Neuronal stem cell (in vitro differentiated cells): ENCODE results near the gene NCOA3.

Source experiments
- DNase-seq: peaks from one replicate; pipeline ENCODE4 v3.0.0-alpha.2; 2013; ENCODE audit warnings: low spot score
- H2AFZ ChIP-seq: one replicate; pipeline ENCODE4 v1.6.1; 2013; ENCODE audit warnings: mild to moderate bottlenecking, low read length, inconsistent platforms
- H2AK5ac ChIP-seq: 2 replicates; pipeline ENCODE4 v1.6.1; 2013; ENCODE audit warnings: low read depth, mild to moderate bottlenecking, inconsistent platforms, low read length, moderate library complexity, mixed read lengths
- H2BK120ac ChIP-seq: 2 replicates; pipeline ENCODE4 v1.6.1; 2013; ENCODE audit warnings: low read depth, mild to moderate bottlenecking, inconsistent platforms, low read length, moderate library complexity, mixed read lengths
- H2BK12ac ChIP-seq: one replicate; pipeline ENCODE4 v1.6.1; 2013; ENCODE audit warnings: low read length, inconsistent platforms
- H2BK15ac ChIP-seq: 2 replicates; pipeline ENCODE4 v1.6.1; 2013; ENCODE audit warnings: mild to moderate bottlenecking, low read length, inconsistent platforms, mixed read lengths
- H2BK5ac ChIP-seq: one replicate; pipeline ENCODE4 v1.6.1; 2013; ENCODE audit warnings: inconsistent platforms, mild to moderate bottlenecking, low read length, moderate library complexity
- H3K14ac ChIP-seq: one replicate; pipeline ENCODE4 v1.6.1; 2013; ENCODE audit warnings: low read length, inconsistent platforms
- H3K18ac ChIP-seq: 2 replicates; pipeline ENCODE4 v1.6.1; 2013; ENCODE audit warnings: low read length, inconsistent platforms
- H3K23ac ChIP-seq: 2 replicates; pipeline ENCODE4 v1.6.1; 2013; ENCODE audit warnings: low read depth, mild to moderate bottlenecking, mixed read lengths, low read length, inconsistent platforms; ENCODE audit not compliant: poor library complexity
- H3K27ac ChIP-seq: replicated peaks from 3 replicates; pipeline ENCODE4 v1.5.1; 2013; ENCODE audit warnings: low read length, inconsistent platforms
- H3K27me3 ChIP-seq, 3 experiments: 2 replicates each; pipeline ENCODE4 v1.6.1; 2013; ENCODE audit warnings: low read length in 3 of 3, mild to moderate bottlenecking in 2 of 3, inconsistent platforms in 1 of 3, low read depth in 1 of 3, mixed read lengths in 1 of 3, moderate library complexity in 1 of 3; ENCODE audit not compliant: control insufficient read depth in 3 of 3, insufficient read depth in 3 of 3
- H3K36me3 ChIP-seq, 2 donors: replicated peaks in 1 of 2; 2 replicates each; pipeline ENCODE4 v1.6.1; 2013; ENCODE audit warnings: low read length in 2 of 2; ENCODE audit not compliant: control insufficient read depth in 2 of 2, insufficient read depth in 2 of 2
- H3K4ac ChIP-seq: 2 replicates; pipeline ENCODE4 v1.6.1; 2013; ENCODE audit warnings: inconsistent platforms, mild to moderate bottlenecking, low read length, moderate library complexity
- H3K4me1 ChIP-seq, 2 donors: 1 replicate in 1 of 2; 2 replicates in 1 of 2; pipeline ENCODE4 v1.6.1; 2013; ENCODE audit warnings: low read length in 2 of 2, low read depth in 1 of 2; ENCODE audit not compliant: control insufficient read depth in 2 of 2, insufficient read depth in 1 of 2
- H3K4me2 ChIP-seq: one replicate; pipeline ENCODE4 v1.6.1; 2013; ENCODE audit warnings: mild to moderate bottlenecking, low read length, inconsistent platforms; ENCODE audit not compliant: insufficient read depth, poor library complexity, severe bottlenecking
- H3K4me3 ChIP-seq, 2 donors: 2 replicates each; pipeline ENCODE4 v1.5.1; 2013; ENCODE audit warnings: low read length in 2 of 2, mild to moderate bottlenecking in 2 of 2, inconsistent platforms in 1 of 2, moderate library complexity in 1 of 2
- H3K79me1 ChIP-seq: one replicate; pipeline ENCODE4 v1.6.1; 2013; ENCODE audit warnings: low read depth, mild to moderate bottlenecking, inconsistent platforms, low read length, moderate library complexity
- H3K9ac ChIP-seq: one replicate; pipeline ENCODE4 v1.6.1; 2013; ENCODE audit warnings: mild to moderate bottlenecking, low read depth, low read length, inconsistent platforms; ENCODE audit not compliant: poor library complexity
- H3K9me3 ChIP-seq, 2 donors: replicated peaks in 1 of 2; 2 replicates each; pipeline versions ENCODE3 to v1.6.1; 2013; ENCODE audit warnings: low read length in 2 of 2, mild to moderate bottlenecking in 2 of 2, inconsistent platforms in 1 of 2, low read depth in 1 of 2, mixed read lengths in 1 of 2, moderate library complexity in 1 of 2; ENCODE audit not compliant: control insufficient read depth in 2 of 2, insufficient read depth in 1 of 2
- H4K8ac ChIP-seq: one replicate; pipeline ENCODE4 v1.6.1; 2013; ENCODE audit warnings: low read depth, mild to moderate bottlenecking, inconsistent platforms, low read length, moderate library complexity
- H4K91ac ChIP-seq: one replicate; pipeline ENCODE4 v1.6.1; 2013; ENCODE audit warnings: low read length, low read depth, mild to moderate bottlenecking, inconsistent platforms; ENCODE audit not compliant: poor library complexity
- WGBS, 2 donors: extraction: QIAGEN DNeasy Blood & Tissue Kit; methylation state at CpG; one replicate each; pipeline ENCODE4 v1.1.7; 2013; ENCODE audit warnings: missing lambda C conversion rate in 2 of 2, mixed read lengths in 1 of 2; ENCODE audit not compliant: insufficient read length in 2 of 2, insufficient replicate concordance in 1 of 2; ENCODE audit errors: extremely low coverage in 2 of 2; 5-methylcytosine and 5-hydroxymethylcytosine counted together

The NCOA3 gene

GRCh38 chr20:47501116-47501481, 588 bp upstream of the NCOA3 start:
- no peak overlapping the region for H3K27ac ChIP-seq
- WGBS, 2 donors = no CpG with 5 or more reads among the region's 5 CpGs
- H2AFZ ChIP-seq = peak overlapping the region; percentile 95
- no peak overlapping the region for H2BK5ac ChIP-seq
- H3K4me3 ChIP-seq = peak overlapping the region; percentile 54 to 82
- H2AK5ac ChIP-seq = no peak overlapping the region
- H3K18ac ChIP-seq = no peak overlapping the region
- peaks cover 0 to 12% of the 10 kb centered on the region in 2 donors for H3K4me1 ChIP-seq
- no peaks in the 10 kb centered on the region for H3K36me3 ChIP-seq
- peaks cover 2% of the 10 kb centered on the region for H3K79me1 ChIP-seq
- H2BK15ac ChIP-seq = no peak overlapping the region
- no peak overlapping the region for H2BK120ac ChIP-seq
- H3K9ac ChIP-seq = no peak overlapping the region
- no peaks in the 10 kb centered on the region for H3K27me3 ChIP-seq
- DNase-seq = no peak
- H2BK12ac ChIP-seq = no peak overlapping the region
- H3K4ac ChIP-seq = no peak overlapping the region
- H3K23ac ChIP-seq = no peak overlapping the region
- no peaks in the 10 kb centered on the region for H3K9me3 ChIP-seq
- no peak overlapping the region for H4K91ac ChIP-seq
- no peak overlapping the region for H4K8ac ChIP-seq
- H3K14ac ChIP-seq = no peak overlapping the region
- peak overlapping the region; percentile 60 for H3K4me2 ChIP-seq

- Histone ChIP-seq H3K4me2 (peak overlapping the region; percentile 54), H2AK5ac (no peak overlapping the region), H3K4ac (peak overlapping the region; percentile 13), H3K14ac (peak overlapping the region; percentile 60), H2BK15ac (peak overlapping the region; percentile 56), H3K18ac (peak overlapping the region; percentile 98), H3K9ac (peak overlapping the region; percentile 87), H2BK12ac (no peak overlapping the region), H3K23ac (peak overlapping the region; percentile 100), H3K27ac (peak overlapping the region; percentile 90), H4K91ac (no peak overlapping the region), H3K4me3 (peak overlapping the region; percentile 54 to 93), H2AFZ (peak overlapping the region; percentile 95), H3K4me1 (peaks cover 5 to 22% of the 10 kb centered on the region in 2 donors), H2BK5ac (peak overlapping the region; percentile 66), H3K36me3 (no peaks in the 10 kb centered on the region), H2BK120ac (peak overlapping the region; percentile 73), H3K79me1 (peaks cover 2% of the 10 kb centered on the region), H3K27me3 (no peaks in the 10 kb centered on the region), H3K9me3 (no peaks in the 10 kb centered on the region), H4K8ac (peak overlapping the region; percentile 8)
- DNase-seq = peak; percentile 41
- no CpG with 5 or more reads among the region's 34 CpGs for WGBS, 2 donors
Observed at GRCh38 chr20:47502271-47503239, 868 bp downstream of the NCOA3 start.

- Histone ChIP-seq H2BK12ac (no peak overlapping the region), H3K4me3 (peak overlapping the region in 1 of 2 donors; percentile 54), H2BK5ac (no peak overlapping the region), H2AFZ (no peak overlapping the region), H3K36me3 (no peaks in the 10 kb centered on the region), H2BK15ac (no peak overlapping the region), H3K14ac (no peak overlapping the region), H3K18ac (no peak overlapping the region), H3K4me2 (no peak overlapping the region), H3K4me1 (peaks cover 5 to 29% of the 10 kb centered on the region in 2 donors), H3K4ac (no peak overlapping the region), H3K9me3 (no peaks in the 10 kb centered on the region), H3K79me1 (peaks cover 2% of the 10 kb centered on the region), H4K91ac (no peak overlapping the region), H3K9ac (no peak overlapping the region), H2AK5ac (no peak overlapping the region), H2BK120ac (no peak overlapping the region), H3K23ac (no peak overlapping the region), H3K27me3 (no peaks in the 10 kb centered on the region), H4K8ac (no peak overlapping the region), H3K27ac (no peak overlapping the region)
- no CpG with 5 or more reads among the region's 2 CpGs for WGBS, 2 donors
- no peak for DNase-seq
Observed at GRCh38 chr20:47503685-47504084, 2.0 kb downstream of the NCOA3 start.

- Histone ChIP-seq H3K79me1 (peaks cover 5% of the 10 kb centered on the region), H3K4me2 (no peak overlapping the region), H3K4me3 (no peak overlapping the region), H3K14ac (no peak overlapping the region), H2BK5ac (no peak overlapping the region), H2BK120ac (no peak overlapping the region), H3K4me1 (peaks cover 7 to 27% of the 10 kb centered on the region in 2 donors), H3K27me3 (no peaks in the 10 kb centered on the region), H3K9me3 (no peaks in the 10 kb centered on the region), H3K18ac (no peak overlapping the region), H4K8ac (no peak overlapping the region), H3K36me3 (no peaks in the 10 kb centered on the region), H3K4ac (no peak overlapping the region), H2AFZ (no peak overlapping the region), H2BK12ac (no peak overlapping the region), H2AK5ac (no peak overlapping the region), H2BK15ac (no peak overlapping the region), H3K23ac (no peak overlapping the region), H3K9ac (no peak overlapping the region), H3K27ac (peak overlapping the region; percentile 17), H4K91ac (no peak overlapping the region)
- no peak for DNase-seq
- WGBS, 2 donors = no CpG with 5 or more reads among the region's 2 CpGs
Observed at GRCh38 chr20:47506335-47506734, 4.6 kb downstream of the NCOA3 start.
